NCI-H526 treated with DMSO at 0.1 percent for 48 hours (cell line): ENCODE results near the gene ZNF574.

Experiments used
- DNase-seq: peaks from one replicate; lab custom pipeline; 2025; lab: John Stamatoyannopoulos, UW

ZNF574 gene

DNA sequence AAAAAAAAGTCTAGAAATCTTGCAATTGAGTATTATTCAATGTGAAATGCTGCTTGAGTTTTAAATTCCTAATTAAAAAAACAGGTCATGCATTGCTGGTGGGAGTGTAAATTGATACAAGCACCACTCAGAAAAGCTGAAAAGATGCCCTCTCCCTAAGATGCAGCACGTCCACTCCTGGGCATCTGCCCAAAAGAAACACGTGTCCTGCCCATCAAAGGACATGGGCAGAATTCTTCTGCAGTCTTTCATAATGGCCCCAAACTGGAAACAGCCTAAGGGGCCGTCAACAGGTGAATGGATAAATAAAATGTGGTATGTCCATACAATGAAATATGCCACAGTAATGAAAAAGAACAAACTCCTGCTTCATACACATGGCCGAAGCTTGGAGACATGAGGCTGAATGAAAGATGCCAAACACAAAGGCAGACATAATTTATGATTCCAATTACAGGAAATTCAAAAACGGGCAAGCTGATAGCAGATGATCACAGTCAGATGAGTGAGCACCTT, 48.5 kb downstream of the ZNF574 start:
- DNase-seq: no peak

DNA sequence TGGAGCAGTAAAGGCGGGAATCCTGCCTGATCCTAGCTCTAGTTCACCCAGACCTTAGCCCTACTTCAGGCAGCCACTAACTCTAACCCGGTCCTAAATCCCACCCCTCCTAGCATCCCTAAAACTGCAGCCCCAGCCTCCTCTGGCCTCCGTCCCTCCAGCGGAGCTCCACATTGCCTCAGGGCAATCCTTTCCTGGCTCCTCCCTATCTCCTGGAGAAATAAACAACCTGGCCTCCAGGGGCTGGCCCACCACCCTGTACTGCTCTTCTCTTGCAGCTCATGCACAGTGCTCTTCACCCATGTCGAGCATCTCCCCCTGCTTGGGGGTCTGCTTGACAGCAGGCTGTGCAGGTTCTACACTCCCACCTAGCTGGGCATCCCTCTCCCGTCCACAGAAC, 49.6 kb downstream of the ZNF574 start:
- no peak for DNase-seq

DNA sequence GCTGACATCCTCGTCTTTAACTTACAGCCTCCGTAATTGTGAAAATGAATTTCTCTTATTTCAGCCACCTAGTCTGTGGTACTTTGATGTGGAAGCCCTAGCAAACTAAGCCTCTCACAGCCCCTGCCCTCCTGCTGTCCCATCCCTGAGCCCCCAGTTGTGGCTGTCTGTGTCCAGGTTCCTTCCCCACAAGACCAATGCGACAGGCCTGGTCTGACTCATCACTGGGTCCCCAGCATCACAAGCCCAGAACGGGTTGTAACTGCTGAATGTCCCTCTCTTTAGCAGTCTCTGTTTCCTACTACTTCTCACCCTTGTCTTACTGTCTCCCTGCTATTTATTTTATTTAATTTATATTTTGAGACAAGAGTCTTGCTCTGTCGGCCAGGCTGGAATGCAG, 50.6 kb downstream of the ZNF574 start:
- DNase-seq: no peak

DNA sequence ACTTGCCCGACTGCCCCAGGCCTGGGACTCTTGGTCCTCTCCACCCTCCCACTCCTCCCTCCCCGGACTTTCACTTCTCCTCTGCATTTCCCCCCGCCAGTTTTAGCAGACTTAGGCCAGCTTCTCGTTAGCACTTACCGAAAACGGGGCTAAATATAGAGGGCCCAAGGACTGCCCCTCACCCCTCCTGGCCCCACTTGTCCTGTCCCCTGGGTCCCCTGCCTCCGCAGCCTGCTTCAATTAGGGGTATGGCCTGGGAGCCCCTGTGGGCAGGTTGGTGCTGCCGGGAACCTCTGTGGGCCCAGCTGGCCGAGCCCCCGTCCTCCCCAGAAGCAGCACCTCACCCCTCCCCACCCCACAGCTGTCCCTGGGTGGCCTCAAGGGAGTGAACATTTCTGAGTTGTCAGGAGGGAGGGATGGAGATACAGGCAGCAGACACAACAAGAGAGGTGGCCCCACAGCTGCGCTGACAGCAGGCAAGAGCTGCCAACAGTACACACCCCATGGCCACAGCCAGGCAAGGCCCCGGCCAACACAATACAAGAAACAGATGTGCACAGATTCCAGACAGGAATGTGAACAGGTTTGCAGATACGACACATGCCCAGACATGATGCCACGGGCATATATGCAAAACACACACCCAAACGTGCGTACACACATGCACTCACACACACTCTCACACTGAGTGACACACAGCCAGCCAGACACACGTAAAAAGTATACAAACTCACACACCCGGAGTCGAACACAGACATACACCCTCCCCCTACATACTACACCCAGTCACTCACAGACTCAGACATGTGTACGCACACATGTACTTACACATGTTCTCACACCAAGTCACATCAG, 53.7 kb downstream of the ZNF574 start:
- peak; percentile 25 for DNase-seq

DNA sequence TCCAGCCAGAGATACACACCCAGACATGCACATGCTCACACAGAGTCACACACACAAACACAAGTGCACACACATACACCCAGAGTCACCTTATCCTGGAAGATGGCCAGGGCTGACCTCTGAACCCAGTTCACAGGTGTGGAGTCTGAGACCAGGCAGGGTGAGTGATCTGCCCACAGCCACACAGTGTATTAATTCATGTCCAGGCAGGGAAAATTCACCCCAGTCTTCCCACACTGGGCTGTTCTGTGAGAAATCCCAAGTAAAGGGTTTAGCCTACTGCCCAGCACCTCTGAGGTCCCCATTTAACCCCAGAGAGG, 54.2 kb downstream of the ZNF574 start:
- DNase-seq: no peak
